ENCODE results near the gene CCDC12.
A peak's percentile ranks its signal among the peaks of the same experiment; 100 is the strongest.

Gene CCDC12

GRCh38 chr3:46934498-46935167 lies 41.9 kb downstream of the CCDC12 start:
- no peak for DNase-seq

- no peak for DNase-seq
Observed at GRCh38 chr3:46934072-46934471, 42.5 kb downstream of the CCDC12 start.

DNA sequence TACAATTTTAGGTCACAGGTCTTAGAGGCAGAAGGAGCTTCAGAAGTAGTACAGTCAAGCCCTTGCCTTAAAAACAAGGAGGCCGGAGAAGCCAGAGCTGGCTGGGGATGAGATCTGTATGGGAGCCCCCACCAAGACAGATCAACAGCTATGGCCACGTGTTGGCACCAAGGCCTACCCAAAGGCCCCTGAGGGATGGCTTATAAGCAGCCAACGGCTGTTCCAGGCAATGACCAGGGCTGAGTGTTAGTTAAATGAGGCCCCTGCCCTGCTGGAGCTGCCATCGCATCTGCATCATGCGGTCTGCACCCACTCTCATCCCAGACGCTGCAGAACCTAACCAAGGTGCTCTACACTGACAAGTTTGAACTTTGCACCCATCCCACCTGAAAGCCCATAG lies 43.3 kb downstream of the CCDC12 start:
- DNase-seq = no peak

- no peak for DNase-seq
Observed at GRCh38 chr3:46932455-46933225, 43.9 kb downstream of the CCDC12 start.

GRCh38 chr3:46931631-46932331 lies 44.8 kb downstream of the CCDC12 start:
- peak; percentile 27 for DNase-seq

DNA sequence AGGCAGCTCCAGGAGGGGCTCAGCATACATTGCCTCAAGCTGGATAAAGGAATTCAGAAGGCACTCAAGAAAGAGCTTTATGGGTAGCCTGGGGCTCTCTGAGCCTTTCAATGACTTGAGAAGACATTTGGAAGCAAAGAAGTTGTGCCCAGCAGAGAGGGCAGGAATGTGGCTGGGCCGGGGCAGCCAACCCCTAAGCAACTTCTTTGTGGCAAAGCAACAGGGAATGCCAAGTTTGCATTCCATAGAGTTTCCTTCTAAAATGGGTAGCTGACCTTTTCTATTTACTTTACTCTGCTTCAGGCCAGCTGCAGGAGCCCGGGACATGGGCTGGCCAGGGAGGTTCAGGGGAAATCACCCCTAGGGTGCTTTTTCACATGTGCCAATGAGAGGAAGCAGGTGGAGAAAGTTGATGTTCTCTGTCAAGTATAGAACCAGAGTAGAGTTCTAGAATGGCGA lies 45.6 kb downstream of the CCDC12 start:
- no peak for DNase-seq

GRCh38 chr3:46930166-46930944 lies 46.2 kb downstream of the CCDC12 start:
- DNase-seq = no peak

DNA sequence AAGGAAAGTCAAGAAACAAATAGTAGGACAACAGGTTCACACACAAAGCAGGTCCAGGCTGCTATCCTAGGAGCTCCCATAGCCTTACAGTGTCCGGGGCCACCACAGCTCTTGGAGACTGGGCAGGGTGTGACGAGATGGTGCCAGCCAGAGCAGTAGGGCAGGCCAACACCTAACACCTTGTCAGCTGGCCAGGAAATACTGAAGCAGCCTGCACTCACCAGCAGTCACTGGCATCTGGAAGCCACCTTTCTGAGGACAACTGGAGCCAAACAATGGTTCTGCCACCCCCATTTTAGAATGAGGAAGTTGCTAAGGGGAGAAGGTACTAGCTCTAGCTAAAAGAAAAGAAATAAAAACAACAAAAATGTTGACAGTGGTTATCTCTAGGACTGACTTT lies 47.2 kb downstream of the CCDC12 start:
- DNase-seq = no peak

- DNase-seq = peak; percentile 22
Observed at GRCh38 chr3:46928282-46928681, 48.3 kb downstream of the CCDC12 start.

- DNase-seq = no peak
Observed at GRCh38 chr3:46927718-46928073, 48.8 kb downstream of the CCDC12 start.

- peak; percentile 30 for DNase-seq
Observed at GRCh38 chr3:46926871-46927717, 49.5 kb downstream of the CCDC12 start.

DNA sequence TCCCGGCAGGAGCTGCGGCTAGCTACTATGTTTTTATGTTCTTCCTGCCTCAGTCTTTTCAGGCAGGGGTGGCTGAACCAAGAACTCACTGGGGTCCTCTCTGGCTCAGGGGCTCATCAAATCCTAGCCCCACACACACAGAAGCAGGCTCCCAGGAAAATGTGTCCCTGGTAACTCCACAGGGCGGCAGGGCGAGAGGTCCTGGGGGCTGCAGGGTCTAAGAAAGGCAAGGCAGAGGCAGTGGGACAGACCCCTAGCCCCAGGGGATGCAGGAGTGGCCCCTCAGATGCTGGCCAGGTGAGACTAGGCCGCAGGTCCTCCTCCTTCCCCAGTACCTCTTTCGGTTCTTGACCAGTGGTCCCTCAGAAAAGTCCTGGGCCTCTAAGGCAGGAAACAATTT lies 50.1 kb downstream of the CCDC12 start:
- DNase-seq = no peak

GRCh38 chr3:46926039-46926438 lies 50.5 kb downstream of the CCDC12 start:
- DNase-seq = no peak

- DNase-seq = no peak
Observed at GRCh38 chr3:46925585-46925934, 51.0 kb downstream of the CCDC12 start.

DNA sequence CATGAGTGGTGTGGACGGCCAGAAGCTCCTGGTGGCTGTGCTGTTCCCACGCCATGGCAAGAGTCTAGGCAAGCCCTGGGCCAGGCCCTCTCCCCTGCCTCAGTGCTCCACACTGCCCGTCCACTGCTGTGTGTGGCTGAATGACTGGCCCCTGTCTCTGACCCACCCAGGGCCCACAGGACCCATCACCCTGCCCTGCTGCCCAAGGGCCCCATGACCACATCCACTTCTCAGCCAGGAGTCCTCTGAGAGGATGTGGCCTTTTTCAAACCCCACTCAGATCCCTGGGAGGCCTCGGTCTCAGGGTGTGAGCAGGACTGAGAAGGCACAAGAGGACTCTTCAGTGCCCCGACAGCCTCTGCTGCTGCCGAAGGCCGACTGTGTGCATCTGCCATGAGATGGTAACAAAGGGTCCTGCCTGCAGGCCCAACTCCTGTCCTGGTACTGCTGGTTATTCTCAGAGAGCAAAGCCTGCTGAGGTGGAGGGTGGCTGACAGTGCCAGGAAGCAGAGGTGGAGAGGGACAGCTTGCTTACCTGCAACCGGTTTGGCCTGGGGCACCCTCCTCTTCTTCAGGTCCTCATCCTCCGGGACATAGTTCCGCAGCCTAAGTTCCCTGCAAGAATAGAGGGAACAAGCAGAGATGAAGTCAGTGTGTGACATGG lies 51.5 kb downstream of the CCDC12 start:
- DNase-seq = no peak

DNA sequence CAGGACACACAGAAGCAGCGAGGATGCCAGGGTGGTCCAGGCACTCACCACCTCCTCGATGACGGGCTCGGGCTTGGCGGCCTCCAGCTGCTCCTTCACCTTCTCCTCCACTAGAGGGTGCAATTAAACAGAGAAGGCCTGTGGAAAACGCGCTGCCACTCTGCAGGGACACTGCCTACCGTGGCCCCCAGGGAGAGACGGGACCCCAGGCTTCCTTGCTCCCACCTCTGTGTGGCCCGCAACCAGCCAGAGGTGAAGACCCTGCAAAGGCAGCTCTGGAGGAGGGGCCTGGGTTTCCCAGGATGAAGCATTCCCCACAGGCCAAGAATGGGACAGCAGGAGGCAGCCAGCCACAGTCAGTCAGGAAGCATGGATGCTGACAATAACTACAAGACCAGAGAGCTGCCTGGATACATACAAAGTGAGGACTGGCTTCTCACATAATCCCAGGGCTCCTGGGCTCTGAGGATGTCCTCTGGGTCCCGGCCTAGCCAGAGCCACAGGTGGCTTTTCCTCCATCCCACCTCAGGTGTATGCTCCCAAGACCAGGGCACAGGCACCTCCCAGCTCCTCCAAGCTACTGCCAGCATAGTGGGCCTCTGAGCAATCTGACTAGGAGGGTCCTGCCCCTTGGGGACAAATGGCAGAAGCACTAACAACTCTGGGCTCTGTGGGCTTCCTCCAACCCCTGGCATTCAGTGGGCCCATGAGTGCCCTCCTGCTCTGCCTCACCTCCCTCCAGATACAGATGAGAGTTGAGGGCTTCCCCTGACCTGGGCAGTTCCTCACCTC lies 52.8 kb downstream of the CCDC12 start:
- DNase-seq = peak; percentile 58

- no peak for DNase-seq
Observed at GRCh38 chr3:46922871-46923558, 53.5 kb downstream of the CCDC12 start.

DNA sequence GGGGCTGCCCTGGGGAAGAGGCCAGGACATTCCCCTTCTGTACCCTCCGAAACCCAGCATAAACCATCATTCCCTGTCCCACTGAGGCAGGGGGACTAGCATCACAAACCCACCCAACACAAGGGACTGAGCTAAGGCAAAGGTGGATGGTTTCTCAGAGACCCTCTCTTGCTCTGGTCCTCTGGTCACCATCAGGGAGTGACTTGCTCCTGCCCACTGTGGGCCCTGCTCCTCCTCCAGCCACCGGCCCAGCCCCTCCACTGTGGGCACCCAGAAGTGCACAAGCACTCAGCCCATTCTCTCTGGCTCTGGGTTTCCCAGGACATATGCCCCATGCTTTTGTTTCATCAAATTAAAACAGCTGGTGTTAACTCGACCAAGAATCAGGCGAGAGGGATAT lies 54.1 kb downstream of the CCDC12 start:
- no peak for DNase-seq

GRCh38 chr3:46921871-46922271 lies 54.7 kb downstream of the CCDC12 start:
- no peak for DNase-seq

GRCh38 chr3:46921041-46921440 lies 55.5 kb downstream of the CCDC12 start:
- no peak for DNase-seq

All from activated CD4-positive, alpha-beta T cell treated with anti-CD3 and anti-CD28 coated beads, Interleukin-2, Interleukin-6, amounts not matched to agents 100 ng/mL and 50 ng/mL, durations not matched to agents 16 hours and 8 hours (primary cell).